GM18861 (cell line): ENCODE data around the gene CDK12.
"Not testable (repeated sequence)": the region's sequence is repeated elsewhere in the genome, so short reads cannot be mapped to it uniquely, and the experiment has no call there.

Experiments used
- ATAC-seq: cut with Tn5 transposase; IDR thresholded peaks from one replicate; pipeline ENCODE4 v1.9.1; 2021; ENCODE audit not compliant: unreplicated experiment

Gene CDK12

DNA sequence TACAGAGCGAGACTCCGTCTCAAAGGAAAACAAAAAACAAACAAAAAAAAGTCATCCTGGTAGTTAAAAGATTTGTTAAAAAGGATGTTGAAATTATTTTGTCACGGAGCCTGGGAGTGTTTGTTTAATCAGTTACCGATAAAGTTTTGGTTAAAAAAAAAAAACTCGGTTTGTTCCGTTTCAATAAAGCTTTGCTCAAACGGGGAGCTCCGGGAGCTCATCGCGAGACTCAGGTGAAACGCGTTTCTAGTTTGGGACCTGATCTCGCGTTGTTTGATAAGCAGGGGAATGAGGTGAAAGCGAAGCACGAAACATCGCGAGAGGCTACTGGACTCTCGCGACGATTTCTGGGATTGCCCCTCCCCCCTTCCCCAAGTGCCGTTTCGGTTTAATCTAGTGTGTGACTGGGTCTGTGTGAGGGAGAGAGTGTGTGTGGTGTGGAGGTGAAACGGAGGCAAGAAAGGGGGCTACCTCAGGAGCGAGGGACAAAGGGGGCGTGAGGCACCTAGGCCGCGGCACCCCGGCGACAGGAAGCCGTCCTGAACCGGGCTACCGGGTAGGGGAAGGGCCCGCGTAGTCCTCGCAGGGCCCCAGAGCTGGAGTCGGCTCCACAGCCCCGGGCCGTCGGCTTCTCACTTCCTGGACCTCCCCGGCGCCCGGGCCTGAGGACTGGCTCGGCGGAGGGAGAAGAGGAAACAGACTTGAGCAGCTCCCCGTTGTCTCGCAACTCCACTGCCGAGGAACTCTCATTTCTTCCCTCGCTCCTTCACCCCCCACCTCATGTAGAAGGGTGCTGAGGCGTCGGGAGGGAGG is at the start of gene CDK12:
Gene CDK12 (plus strand): TSS at position 374 of the 813 bp plus-strand sequence. CDS start 586 bp downstream, outside the sequence.
- ATAC-seq, result peak; percentile 77

DNA sequence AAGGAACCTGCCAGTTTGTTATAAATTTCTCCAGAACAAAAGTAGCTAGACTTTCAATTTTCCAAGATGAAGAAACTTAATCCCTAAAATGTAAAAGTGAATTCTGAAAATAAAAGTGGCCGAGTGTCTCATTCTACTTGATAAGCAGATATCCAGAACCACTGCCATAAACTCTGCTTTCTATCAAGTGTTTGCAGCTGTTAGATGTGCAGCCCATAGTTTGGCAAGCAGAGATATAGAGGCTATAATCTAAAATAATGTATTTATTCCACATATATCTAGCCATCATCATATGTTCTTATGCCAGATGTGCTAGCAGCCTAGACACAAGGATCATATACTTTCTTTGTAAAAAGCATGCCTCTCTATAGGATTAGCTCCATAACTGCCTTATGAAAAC is 45.1 kb upstream of the CDK12 start:
- no peak for ATAC-seq

GRCh38 chr17:39429600-39429999 is 31.7 kb upstream of the CDK12 start:
- no peak for ATAC-seq

- ATAC-seq, result not testable (repeated sequence)
Observed at GRCh38 chr17:39439868-39440267, 21.4 kb upstream of the CDK12 start.

GRCh38 chr17:39443326-39443725 is 18.0 kb upstream of the CDK12 start:
- no peak for ATAC-seq

DNA sequence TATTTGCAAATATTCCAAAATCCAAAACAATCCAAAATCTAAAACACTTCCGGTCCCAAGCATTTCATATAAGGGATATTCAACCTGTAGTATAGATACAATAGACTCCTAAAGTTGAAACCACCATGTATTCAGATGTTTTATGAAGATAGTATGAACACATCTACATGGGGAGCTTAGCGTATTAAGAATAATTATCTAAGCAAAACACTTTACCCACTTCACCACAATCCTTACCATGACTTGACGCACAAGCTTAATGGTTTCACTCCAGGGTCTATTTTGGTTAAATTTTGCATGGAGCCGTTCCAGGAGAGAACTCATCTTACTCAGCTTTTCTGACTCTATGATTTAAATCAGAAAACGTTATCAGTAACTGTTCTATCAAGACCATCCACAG is 13.7 kb upstream of the CDK12 start:
- no peak for ATAC-seq

DNA sequence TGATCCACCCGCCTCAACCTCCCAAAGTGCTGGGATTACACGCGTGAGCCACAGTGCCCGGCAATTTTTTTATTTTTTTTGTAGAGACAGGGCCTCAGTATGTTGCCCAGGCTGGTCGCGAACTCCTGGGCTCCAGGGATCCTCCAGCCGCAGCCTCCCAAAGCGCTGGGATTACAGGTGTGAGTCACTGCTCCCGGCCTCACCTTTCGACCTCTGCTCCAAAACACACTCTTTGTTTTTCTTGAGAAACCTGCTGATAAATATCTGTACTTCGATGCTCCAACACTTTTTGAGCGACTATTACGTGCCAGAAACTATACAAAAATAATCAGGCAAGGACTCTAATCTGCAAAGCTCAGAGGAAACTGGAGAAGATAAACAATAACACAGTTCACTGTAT is 11.2 kb upstream of the CDK12 start:
- no peak for ATAC-seq

DNA sequence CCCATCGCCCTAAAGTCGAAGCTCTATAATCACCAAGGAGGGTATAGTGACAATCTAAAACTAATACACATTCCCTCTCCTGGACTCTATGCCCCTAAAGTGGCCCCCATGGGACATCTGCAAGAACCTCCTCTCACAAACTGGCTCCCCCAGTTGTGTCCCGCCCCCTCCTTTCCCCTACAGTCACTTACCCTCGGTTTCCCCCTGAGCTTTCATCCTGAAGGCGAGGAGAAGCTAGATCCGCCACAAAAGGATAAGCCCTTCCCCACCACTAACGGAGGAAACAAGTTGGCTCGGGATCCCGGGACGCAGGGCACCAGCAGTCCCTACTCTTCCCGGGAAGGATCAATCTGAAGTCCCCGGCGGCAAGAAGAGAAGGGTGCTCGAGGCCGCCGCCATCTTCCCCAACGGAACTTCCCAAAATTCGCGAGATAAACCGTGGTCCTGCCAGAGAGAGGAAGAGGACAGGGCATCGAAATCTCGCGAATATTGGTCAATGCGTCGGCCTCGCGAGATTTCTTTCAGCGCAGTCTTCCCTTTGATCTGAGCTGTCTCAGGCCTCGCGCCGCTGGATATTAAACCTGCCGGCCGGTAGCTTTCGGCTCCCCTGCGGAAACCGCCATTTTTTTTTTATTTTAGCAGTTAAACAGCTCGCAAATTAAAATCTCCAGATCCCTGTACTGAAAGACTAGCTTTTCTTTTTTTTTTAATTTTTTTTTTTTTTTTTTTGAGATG is 10.3 kb upstream of the CDK12 start, which contains the start of gene MED1:
Gene MED1 (minus strand): TSS at position 417 of the 735 bp plus-strand sequence. CDS start 201 bp downstream, at position 216.
- peak; percentile 86 for ATAC-seq

DNA sequence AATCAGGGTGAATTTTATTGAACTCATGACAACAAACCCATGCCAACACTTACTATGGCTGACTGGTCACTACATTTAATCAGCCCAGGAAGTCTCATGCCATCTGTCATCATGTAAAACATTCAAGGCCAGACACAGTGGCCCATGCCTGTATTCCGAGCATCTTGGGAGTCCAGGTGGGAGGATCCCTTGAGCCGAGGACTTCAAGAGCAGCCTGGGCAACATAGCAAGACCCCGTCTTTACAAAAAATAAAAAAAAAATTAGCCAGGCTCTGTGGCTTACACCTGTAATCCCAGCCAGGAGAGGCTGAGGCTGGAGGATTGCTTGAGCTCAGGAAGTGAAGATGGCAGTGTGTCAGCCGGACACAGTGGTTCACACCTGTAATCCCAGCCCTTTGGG is 5.4 kb upstream of the CDK12 start:
- no peak for ATAC-seq

DNA sequence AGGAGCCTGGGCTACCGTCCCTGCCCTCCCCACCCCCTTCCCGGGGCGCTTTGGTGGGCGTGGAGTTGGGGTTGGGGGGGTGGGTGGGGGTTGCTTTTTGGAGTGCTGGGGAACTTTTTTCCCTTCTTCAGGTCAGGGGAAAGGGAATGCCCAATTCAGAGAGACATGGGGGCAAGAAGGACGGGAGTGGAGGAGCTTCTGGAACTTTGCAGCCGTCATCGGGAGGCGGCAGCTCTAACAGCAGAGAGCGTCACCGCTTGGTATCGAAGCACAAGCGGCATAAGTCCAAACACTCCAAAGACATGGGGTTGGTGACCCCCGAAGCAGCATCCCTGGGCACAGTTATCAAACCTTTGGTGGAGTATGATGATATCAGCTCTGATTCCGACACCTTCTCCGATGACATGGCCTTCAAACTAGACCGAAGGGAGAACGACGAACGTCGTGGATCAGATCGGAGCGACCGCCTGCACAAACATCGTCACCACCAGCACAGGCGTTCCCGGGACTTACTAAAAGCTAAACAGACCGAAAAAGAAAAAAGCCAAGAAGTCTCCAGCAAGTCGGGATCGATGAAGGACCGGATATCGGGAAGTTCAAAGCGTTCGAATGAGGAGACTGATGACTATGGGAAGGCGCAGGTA is 762 bp downstream of the CDK12 start:
- no peak for ATAC-seq

GRCh38 chr17:39462631-39463375 is 1.5 kb downstream of the CDK12 start:
- ATAC-seq, result no peak

DNA sequence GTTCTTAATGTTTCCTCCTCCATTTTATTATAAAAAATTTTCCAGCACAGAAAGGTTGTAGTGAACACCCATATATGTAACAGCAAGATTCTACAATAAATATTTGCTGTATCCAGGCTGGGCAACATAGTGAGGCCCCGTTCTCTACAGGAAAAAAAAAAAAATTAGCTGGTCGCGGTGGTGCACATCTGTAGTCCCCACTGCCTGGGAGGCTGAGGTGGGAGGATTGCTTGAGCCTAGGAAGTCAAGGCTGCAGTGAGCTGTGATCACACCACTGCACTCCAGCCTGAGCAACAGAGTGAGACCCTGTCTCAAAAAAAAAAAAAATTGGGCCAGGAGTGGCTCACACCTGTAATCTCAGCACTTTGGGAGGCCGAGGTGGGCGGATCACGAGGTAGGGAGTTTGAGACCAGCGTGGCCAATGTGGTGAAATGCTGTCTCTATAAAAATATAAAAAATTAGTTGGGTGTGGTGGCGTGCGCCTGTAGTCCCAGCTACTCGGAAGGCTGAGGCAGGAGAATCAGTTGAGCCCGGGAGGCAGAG is 3.4 kb downstream of the CDK12 start:
- not testable (repeated sequence) for ATAC-seq

GRCh38 chr17:39468610-39469009 is 7.3 kb downstream of the CDK12 start:
- not testable (repeated sequence) for ATAC-seq

GRCh38 chr17:39473310-39473709 is 12.0 kb downstream of the CDK12 start:
- ATAC-seq, result no peak

- not testable (repeated sequence) for ATAC-seq
Observed at GRCh38 chr17:39479631-39480030, 18.3 kb downstream of the CDK12 start.

GRCh38 chr17:39483506-39483905 is 22.2 kb downstream of the CDK12 start:
- ATAC-seq, result no peak

DNA sequence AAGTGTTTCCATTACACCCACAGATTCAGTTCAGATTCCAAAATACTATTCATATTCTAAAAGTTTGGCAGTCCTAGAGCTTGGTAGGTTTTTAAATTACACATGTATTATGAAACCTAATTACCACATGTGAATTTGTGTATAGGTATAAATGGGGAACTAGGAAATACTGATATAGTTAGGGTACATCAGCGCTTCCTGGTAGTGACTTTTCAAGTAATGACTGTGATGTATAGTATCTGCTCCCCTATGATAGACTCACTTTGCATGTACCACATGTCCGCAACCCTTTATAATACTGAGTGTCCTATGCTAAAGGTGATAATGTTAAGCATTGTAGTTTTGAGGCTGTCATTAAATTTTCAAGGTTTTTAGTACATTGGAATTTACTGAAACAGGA is 22.9 kb downstream of the CDK12 start:
- ATAC-seq, result peak; percentile 80

DNA sequence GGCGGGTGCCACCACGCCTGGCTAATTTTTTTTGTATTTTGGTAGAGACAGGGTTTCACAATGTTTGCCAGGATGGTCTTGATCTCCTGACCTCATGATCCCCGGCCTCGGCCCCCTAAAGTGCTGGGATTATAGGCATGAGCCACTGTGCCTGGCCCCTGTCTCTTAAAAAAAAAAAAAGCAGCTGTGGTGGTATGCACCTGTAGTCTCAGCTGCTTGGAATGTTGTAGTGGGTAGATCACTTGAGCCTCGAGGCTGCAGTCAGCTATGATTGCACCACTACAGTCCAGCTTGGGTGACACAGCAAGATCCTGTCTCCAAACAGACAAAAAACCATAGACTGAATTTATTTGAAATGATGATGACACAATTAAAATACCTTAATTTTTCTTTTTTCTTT is 24.3 kb downstream of the CDK12 start:
- no peak for ATAC-seq

DNA sequence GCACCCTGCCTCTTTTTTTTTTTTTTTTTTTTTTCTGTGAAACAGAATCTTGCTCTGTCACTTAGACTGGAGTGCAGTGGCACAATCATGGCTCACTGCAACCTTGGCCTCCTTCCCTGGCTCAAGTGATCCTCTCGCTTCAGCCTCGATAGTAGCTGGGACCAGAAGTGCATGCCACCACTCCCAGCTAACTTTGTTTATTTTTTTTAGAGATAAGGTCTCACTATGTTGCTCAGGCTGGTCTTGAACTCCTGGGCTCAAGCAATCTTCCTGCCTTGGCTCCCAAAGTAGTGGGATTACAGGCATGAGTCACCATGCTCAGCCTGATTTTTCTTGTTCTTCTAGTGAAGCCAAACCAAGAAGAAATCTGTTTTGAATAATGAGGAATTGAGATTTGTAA is 25.0 kb downstream of the CDK12 start:
- ATAC-seq, result no peak

DNA sequence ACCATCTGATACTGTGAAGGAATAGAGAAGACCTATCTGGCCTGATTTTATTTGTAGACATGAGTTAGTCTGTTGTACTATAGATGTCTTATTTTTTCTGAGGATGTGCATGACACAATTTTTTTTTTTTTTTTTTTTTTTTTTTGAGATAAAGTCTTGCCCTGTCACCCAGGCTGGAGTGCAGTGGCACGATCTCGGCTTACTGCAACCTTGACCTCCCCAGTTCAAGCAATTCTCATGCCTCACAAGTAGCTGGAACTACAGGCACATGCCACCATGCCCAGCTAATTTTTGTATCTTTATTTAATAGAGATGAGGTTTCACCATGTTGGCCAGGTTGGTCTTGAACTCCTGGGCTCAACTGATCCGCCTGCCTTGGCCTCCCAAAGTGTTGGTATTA is 26.2 kb downstream of the CDK12 start:
- ATAC-seq, result not testable (repeated sequence)

GRCh38 chr17:39487946-39488345 is 26.7 kb downstream of the CDK12 start:
- no peak for ATAC-seq
